ENCODE data around the gene PGLYRP2. TPM values are rescaled to one million over a fixed set of nuclear protein-coding genes. Genes with fewer than 3 reads are reported as not detected.

Gene PGLYRP2
- polyA plus RNA-seq, 1 donor from 2014 or later, result not detected

DNA sequence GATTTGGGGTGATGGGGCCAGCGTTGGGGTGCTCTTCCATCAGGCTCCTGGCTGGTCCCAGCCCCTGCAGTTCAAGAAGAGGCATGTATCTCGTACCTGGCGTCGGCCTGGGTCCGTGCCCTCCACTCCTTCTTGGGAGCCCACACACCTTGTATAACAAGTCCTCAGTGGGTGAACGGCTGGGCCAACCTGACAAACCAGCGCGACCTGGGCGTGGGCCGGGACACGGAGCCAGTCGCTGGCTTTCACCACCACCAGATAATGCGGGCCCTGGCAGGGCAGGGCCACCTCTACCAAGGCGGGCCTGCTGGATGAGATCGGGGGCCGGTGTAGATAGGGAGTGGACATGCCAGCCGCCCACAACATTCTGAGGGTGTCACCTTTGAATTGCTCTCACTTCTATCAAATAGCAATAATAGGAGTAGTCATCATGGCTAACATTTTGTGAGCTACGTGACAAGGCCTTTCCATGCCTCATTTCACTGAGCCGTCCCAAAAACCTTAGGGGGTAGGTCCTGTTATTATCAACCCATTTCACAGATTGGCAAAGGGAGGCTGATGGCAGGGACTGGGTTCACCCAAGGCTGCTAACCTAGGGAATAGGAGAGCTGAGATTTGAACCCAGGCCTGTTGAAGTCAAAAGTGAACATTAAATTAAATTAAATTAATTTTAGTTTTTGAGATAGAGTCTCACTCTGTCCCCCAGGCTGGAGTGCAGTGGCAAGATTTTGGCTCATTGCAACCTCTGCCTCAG lies 32.5 kb upstream of the PGLYRP2 start:
- Histone ChIP-seq H3K9ac (ENCODE audit: low read length) (no peak overlapping the region), H3K27me3 (ENCODE audit: insufficient read depth, low read depth, low read length) (no peaks in the 10 kb centered on the region), H4K20me1 (ENCODE audit: insufficient read depth) (no peaks in the 10 kb centered on the region), H2AFZ (ENCODE audit: low read depth, low read length) (no peak overlapping the region), H3K79me2 (replicated peaks; ENCODE audit: insufficient read depth, low read length) (no peaks in the 10 kb centered on the region), H3K4me2 (ENCODE audit: low read length) (no peak overlapping the region), H3F3A (ENCODE audit: insufficient read depth, low read length, poor library complexity, severe bottlenecking) (no peaks in the 10 kb centered on the region), H3K4me3 (ENCODE audit: low read length) (no peak overlapping the region), H3K36me3 (ENCODE audit: insufficient read depth, low read length) (no peaks in the 10 kb centered on the region), H3K27ac (ENCODE audit: low read length) (no peak overlapping the region), H3K9me3 (ENCODE audit: low read length) (no peaks in the 10 kb centered on the region), H3K9me2 (ENCODE audit: insufficient read depth, low read length) (no peaks in the 10 kb centered on the region)
- TF ChIP-seq POLR2AphosphoS5 (IDR thresholded peaks at IDR 0.05) (no peak), RAD21 (conservative IDR thresholded peaks at IDR 0.05) (no peak), SMC3 (conservative IDR thresholded peaks at IDR 0.05; ENCODE audit: poor library complexity) (no peak), MXI1 (conservative IDR thresholded peaks at IDR 0.05; ENCODE audit: poor library complexity, severe bottlenecking) (no peak), EP300 (conservative IDR thresholded peaks at IDR 0.05; ENCODE audit: poor library complexity, severe bottlenecking) (no peak), TAF1 (IDR thresholded peaks at IDR 0.05; ENCODE audit: low read depth) (no peak), EZH2 (IDR thresholded peaks at IDR 0.05; ENCODE audit: borderline replicate concordance, insufficient read depth, low read length, poor library complexity, severe bottlenecking) (no peak)
- TF ChIP-seq, protein P1, sequence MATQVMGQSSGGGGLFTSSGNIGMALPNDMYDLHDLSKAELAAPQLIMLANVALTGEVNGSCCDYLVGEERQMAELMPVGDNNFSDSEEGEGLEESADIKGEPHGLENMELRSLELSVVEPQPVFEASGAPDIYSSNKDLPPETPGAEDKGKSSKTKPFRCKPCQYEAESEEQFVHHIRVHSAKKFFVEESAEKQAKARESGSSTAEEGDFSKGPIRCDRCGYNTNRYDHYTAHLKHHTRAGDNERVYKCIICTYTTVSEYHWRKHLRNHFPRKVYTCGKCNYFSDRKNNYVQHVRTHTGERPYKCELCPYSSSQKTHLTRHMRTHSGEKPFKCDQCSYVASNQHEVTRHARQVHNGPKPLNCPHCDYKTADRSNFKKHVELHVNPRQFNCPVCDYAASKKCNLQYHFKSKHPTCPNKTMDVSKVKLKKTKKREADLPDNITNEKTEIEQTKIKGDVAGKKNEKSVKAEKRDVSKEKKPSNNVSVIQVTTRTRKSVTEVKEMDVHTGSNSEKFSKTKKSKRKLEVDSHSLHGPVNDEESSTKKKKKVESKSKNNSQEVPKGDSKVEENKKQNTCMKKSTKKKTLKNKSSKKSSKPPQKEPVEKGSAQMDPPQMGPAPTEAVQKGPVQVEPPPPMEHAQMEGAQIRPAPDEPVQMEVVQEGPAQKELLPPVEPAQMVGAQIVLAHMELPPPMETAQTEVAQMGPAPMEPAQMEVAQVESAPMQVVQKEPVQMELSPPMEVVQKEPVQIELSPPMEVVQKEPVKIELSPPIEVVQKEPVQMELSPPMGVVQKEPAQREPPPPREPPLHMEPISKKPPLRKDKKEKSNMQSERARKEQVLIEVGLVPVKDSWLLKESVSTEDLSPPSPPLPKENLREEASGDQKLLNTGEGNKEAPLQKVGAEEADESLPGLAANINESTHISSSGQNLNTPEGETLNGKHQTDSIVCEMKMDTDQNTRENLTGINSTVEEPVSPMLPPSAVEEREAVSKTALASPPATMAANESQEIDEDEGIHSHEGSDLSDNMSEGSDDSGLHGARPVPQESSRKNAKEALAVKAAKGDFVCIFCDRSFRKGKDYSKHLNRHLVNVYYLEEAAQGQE (IDR thresholded peaks at IDR 0.05; ENCODE audit: borderline replicate concordance), result no peak
- TF ChIP-seq, protein P2, sequence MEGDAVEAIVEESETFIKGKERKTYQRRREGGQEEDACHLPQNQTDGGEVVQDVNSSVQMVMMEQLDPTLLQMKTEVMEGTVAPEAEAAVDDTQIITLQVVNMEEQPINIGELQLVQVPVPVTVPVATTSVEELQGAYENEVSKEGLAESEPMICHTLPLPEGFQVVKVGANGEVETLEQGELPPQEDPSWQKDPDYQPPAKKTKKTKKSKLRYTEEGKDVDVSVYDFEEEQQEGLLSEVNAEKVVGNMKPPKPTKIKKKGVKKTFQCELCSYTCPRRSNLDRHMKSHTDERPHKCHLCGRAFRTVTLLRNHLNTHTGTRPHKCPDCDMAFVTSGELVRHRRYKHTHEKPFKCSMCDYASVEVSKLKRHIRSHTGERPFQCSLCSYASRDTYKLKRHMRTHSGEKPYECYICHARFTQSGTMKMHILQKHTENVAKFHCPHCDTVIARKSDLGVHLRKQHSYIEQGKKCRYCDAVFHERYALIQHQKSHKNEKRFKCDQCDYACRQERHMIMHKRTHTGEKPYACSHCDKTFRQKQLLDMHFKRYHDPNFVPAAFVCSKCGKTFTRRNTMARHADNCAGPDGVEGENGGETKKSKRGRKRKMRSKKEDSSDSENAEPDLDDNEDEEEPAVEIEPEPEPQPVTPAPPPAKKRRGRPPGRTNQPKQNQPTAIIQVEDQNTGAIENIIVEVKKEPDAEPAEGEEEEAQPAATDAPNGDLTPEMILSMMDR (IDR thresholded peaks at IDR 0.05; ENCODE audit: poor library complexity, severe bottlenecking), result no peak

DNA sequence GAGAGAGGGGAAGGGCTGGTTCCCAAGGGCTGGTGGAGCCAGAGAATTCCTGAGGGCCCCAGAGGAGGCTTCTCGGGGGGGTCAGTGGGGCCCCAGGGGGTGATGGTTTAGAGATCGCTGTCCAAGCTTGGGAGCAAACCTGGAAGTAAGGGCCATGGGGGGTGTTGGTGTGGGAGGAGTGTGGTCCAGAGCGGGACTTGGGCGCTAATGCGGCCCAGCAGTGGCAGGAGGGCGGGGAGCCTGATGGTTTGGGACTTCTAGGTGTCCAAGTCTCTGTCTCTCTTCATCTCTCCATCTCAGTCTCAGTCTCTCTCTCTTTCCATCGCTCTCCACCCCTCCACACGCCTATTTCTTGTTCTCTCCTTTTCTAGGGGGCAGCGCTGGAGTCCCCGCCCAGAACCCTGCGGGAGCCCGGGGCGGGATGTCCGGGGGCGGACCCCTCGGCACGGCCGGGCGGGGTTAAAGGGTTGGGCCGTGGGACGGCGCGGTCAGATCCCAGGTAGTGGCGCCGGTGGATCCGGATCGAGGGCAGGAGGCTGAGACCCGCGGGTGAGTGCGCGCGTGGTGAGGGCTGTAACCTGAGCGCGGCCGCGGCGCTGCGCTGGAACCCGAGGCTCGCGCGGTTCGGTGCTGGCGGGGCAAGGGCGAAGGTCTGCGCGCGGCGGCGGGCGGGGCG lies 28.9 kb upstream of the PGLYRP2 start, which contains the start of gene CYP4F22:
CYP4F22 (plus strand) TSS at position 491 of the 676 bp plus-strand sequence. CDS start 16,812 bp downstream, outside the sequence.
- H3K9me3 ChIP-seq (ENCODE audit: low read length), result no peaks in the 10 kb centered on the region
- no peaks in the 10 kb centered on the region for H3F3A ChIP-seq (ENCODE audit: insufficient read depth, low read length, poor library complexity, severe bottlenecking)
- H3K9ac ChIP-seq (ENCODE audit: low read length), result no peak within 1 kb of the TSS
- H3K36me3 ChIP-seq (ENCODE audit: insufficient read depth, low read length), result no peaks in the 10 kb centered on the region
- H3K9me2 ChIP-seq (ENCODE audit: insufficient read depth, low read length), result no peaks in the 10 kb centered on the region
- no peaks in the 10 kb centered on the region for H3K79me2 ChIP-seq (replicated peaks; ENCODE audit: insufficient read depth, low read length)
- H4K20me1 ChIP-seq (ENCODE audit: insufficient read depth), result no peaks in the 10 kb centered on the region
- H3K27me3 ChIP-seq (ENCODE audit: insufficient read depth, low read depth, low read length), result no peaks in the 10 kb centered on the region
- no peak within 1 kb of the TSS for H2AFZ ChIP-seq (ENCODE audit: low read depth, low read length)
- H3K4me2 ChIP-seq (ENCODE audit: low read length), result no peak within 1 kb of the TSS
- H3K27ac ChIP-seq (ENCODE audit: low read length), result no peak within 1 kb of the TSS
- H3K4me3 ChIP-seq (ENCODE audit: low read length), result no peak within 1 kb of the TSS
- TF ChIP-seq POLR2AphosphoS5 (IDR thresholded peaks at IDR 0.05) (no peak), EP300 (conservative IDR thresholded peaks at IDR 0.05; ENCODE audit: poor library complexity, severe bottlenecking) (no peak), TAF1 (IDR thresholded peaks at IDR 0.05; ENCODE audit: low read depth) (no peak), EZH2 (IDR thresholded peaks at IDR 0.05; ENCODE audit: borderline replicate concordance, insufficient read depth, low read length, poor library complexity, severe bottlenecking) (no peak), MXI1 (conservative IDR thresholded peaks at IDR 0.05; ENCODE audit: poor library complexity, severe bottlenecking) (no peak), RAD21 (conservative IDR thresholded peaks at IDR 0.05) (no peak), SMC3 (conservative IDR thresholded peaks at IDR 0.05; ENCODE audit: poor library complexity) (no peak)
- TF ChIP-seq, protein P2 (IDR thresholded peaks at IDR 0.05; ENCODE audit: poor library complexity, severe bottlenecking), result no peak
- TF ChIP-seq, protein P1 (IDR thresholded peaks at IDR 0.05; ENCODE audit: borderline replicate concordance), result no peak
